GM19452 (cell line): ENCODE data around the gene HSPA1L.

Source experiments
- ATAC-seq: cut with Tn5 transposase; IDR thresholded peaks from one replicate; pipeline ENCODE4 v1.9.1; 2021; ENCODE audit not compliant: unreplicated experiment

Gene HSPA1L

DNA sequence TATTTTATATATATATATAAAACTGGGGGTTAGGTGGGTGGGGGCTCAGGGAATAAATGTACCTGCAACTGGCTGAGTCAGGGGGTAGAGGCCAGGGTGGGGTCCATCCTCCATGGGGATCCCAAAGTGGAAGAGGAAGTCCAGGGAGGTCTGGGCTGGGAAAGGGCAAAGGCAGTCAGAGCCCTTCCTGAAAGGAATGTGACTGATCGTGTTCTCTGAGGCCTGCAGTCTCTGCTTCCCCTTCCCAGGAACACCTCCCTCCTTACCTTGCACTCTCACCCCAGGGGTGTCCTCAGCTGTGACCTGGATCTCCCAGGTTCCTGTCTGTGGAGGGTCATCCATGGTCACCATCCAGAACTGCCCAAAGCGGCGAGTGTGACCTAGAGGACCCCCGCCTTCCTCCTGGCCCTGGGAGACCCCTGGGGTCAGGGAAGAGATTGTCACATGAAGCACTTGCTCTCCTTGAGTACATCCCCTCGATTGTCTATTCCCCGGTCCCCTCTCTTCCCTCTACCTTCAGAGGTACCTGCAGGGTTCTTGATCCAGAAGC, 47.9 kb downstream of the HSPA1L start:
- ATAC-seq = no peak

DNA sequence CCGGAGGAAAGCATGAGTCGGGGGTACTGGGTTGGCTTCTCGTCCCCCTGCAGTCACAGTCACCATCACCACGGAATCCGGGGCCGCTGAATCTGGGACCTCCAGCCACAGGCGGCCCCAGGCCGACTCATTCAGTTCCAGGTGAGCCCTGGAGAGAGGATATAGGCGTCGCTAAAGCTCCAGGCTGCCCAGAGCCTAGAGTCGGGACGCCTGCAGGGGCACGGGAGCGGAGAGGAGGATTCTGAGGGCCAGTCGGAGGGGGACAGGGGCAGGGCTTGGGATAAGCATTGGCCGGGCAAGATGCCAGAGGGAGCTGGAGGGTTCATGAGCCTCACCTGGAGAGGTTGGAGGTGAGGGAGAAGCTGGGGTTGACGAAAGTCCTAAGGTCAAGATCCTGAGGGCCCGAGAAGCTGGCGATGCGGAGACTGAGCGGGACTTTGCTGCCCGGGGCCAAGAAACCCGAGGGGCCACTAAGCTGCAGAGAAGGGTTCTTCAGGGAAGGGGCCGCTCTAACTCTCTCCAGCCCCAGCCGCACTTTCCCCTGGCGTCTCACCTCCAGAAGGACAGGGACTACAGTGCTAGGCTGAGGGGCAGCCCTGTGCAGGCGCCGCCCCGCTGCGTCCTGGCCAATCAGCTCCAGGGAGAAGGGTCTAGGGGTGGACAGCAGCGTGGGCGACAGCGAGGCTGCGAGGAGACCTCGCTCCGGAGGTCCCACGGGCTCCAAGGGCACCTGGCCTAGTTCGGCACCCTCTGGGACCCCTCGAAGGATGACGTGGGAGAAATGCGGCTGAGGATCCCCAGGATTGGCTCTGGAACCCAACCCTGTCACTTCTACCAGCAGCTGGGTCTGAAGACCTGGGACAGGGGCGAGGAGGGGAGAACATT, 48.9 kb downstream of the HSPA1L start:
- no peak for ATAC-seq

DNA sequence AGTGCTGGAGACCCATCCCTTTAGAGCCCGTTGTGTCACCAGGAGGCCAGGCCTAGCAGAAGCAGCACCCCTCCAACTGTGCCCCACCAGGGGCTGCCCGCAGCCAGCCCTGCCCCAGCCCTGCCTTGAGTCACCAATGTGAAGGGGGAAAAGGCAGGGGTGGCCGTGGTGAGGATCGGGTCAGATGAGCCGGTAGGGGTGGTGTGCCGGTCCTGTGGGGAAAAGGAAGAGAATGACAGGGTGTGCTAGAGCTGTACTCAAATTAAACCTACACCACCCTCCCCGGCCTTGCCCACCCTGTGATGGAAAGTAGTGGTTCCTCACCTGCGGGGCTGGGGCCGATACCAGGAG, 49.5 kb downstream of the HSPA1L start:
- ATAC-seq = no peak

DNA sequence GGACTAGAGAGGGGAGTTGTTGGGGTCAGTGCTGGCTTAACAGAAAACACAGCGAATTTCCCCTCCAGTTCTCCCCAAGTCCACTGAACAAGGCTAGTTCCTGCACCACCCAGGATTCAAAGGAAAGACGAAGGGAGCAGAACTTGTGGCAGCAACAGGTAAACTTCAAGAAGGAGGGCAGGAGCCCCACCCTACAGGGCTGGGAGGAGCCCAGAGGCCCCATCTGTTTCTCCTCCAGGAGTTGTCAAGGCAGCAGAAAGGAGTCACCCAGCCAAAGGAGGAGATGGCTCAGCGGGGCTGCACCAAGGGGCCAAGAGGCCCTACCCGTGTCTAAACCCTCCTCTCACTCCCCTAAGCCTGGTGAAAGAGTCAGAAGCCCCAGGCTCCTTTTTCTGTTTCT, 50.9 kb downstream of the HSPA1L start:
- no peak for ATAC-seq

DNA sequence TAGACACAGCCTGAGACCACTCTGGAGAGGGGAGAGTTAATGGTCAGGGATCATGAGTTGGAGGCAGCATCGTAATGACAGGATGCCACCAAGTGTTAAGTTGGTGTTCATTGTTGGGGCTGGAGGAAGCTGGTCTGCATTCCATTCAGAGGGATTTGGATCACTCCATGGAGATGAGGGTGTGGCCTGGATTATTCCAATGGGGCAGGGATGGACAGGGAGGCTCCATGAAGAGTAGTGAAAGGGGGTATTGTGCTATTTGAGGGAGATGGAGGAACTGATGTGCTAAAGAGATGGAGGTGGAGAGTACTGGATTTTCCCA, 51.5 kb downstream of the HSPA1L start:
- ATAC-seq = no peak

DNA sequence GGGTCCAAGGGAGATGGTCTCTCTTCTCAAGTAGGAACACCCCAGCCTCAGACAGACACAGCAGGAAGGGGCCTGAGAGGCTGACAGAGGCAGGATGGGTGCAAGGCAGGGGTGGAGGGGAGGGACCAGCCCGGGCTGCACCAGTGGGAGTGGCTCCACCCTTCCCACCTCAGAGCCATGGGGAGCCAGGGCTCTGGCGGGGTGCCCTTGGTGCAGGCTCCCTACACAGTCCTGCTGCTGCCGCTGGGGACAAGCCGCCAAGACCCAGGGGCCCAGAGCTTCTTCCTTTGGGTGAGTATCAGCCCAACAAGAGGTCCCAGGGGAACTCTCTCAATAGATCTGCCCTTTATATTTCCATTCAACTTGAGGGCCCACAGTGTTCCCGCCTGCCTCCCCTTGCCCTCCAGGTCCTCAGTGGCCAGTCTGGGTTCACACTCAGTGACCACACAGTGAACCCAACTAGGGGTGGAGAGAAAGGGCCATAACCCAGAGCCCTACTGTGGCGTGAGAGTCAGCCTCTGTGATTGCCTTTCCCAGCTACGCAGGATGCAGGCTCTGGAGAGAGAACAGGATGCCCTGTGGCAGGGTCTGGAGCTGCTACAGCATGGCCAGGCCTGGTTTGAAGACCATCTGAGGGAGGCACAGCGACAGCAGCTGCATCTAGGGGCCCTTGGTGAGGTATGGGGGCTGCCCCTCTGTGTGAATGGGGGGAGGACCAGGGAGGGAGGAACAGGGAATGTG, 52.0 kb downstream of the HSPA1L start:
- no peak for ATAC-seq

DNA sequence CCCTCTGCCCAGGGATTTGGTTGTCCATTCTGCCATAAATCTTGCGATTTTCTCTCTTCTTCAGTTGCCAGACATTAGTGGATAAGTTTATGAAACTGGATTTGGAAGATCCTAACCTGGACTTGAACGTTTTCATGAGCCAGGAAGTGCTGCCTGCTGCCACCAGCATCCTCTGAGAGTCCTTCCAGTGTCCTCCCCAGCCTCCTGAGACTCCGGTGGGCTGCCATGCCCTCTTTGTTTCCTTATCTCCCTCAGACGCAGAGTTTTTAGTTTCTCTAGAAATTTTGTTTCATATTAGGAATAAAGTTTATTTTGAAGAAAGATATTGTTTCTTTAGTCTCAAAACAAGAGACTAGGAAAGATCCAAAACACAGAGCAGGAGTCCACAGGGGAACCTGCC, 52.7 kb downstream of the HSPA1L start, which contains the start of gene SAPCD1:
SAPCD1 (plus strand) TSS at position 301 of the 400 bp plus-strand sequence. CDS start 399 bp downstream, outside the sequence.
- ATAC-seq = no peak

DNA sequence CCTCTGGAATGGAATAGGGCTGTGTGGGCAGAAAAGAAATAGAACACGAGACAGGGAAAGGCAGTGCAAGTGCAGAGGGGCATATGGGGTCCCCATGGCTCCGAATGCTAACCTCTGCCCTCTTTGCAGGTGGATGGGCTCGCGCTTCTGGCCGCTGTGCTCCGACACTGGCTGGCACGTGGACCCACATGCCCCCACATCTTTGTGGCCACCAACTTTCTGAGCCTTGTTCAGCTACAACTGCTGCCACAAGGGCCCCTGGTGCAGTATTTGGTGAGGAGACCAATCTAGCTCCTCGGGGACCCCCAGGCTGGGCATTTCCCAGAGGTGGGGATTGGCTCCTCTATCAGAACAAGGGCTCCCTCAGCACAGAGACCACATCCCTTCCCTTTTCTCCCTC, 53.7 kb downstream of the HSPA1L start:
- no peak for ATAC-seq

DNA sequence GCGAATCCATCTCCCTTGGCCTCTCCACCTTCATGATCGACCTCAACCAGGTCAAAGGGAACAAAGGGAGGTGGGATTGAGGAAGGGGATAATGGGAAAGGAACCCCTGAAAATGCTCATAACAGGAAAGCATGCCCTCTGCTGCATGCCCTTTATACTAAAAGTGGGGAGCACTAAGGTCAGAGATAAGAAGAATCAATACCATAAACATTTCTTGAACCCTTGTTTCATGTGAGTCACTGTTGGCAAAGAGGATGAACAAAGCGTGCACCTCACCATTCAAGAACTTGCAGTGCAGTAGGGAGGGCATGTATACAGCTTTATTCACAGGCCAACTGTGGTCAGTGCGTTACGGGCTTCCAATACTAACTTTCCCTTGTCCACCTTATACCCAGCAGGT, 54.3 kb downstream of the HSPA1L start:
- ATAC-seq = no peak
